Astrocyte of the cerebellum (primary cell): ENCODE measurements around the gene ARHGAP26.
"Not testable (repeated sequence)": the region's sequence is repeated elsewhere in the genome, so short reads cannot be mapped to it uniquely, and the experiment has no call there.

Source experiments
- DNase-seq: peaks from one replicate; pipeline ENCODE4 v3.0.0-alpha.2; 2011; ENCODE audit warnings: low read depth
- H3K4me3 ChIP-seq: 2 replicates; pipeline ENCODE4 v1.5.1; 2011; ENCODE audit warnings: mild to moderate bottlenecking, low read depth, low read length, moderate library complexity
- in situ Hi-C: cut with HindIII; loops from 2 replicates; pipeline ENCODE4 v1.10.0; 2017; ENCODE audit warnings: low sequenced_read_pairs
- TF ChIP-seq, protein P1 (sequence below): IDR thresholded peaks from 2 replicates; pipeline ENCODE4 v1.5.1; 2012; ENCODE audit warnings: low read length, low read depth, moderate library complexity, mild to moderate bottlenecking; ENCODE audit errors: missing control alignments

Gene ARHGAP26

DNA sequence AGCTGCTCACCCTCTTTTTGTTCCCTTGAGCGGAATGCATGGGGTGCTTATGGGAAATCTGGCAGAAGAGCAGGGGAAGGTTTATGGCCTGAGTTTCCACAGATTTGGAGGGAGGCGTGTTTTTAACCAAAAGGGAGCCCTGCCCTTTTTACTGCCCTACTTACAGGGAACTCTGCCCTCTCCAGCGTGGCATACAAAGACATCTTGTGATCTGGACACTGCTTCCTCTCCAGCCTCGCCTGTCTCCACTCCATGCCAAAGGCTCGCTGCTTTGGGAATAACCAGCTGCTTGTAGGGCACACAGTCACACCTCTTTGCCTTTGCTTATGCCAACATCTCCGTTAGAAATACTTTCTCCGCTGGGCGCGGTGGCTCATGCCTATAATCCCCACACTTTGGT lies 314.2 kb downstream of the ARHGAP26 start:
- TF ChIP-seq, protein P1, sequence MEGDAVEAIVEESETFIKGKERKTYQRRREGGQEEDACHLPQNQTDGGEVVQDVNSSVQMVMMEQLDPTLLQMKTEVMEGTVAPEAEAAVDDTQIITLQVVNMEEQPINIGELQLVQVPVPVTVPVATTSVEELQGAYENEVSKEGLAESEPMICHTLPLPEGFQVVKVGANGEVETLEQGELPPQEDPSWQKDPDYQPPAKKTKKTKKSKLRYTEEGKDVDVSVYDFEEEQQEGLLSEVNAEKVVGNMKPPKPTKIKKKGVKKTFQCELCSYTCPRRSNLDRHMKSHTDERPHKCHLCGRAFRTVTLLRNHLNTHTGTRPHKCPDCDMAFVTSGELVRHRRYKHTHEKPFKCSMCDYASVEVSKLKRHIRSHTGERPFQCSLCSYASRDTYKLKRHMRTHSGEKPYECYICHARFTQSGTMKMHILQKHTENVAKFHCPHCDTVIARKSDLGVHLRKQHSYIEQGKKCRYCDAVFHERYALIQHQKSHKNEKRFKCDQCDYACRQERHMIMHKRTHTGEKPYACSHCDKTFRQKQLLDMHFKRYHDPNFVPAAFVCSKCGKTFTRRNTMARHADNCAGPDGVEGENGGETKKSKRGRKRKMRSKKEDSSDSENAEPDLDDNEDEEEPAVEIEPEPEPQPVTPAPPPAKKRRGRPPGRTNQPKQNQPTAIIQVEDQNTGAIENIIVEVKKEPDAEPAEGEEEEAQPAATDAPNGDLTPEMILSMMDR: no peak
- in situ Hi-C loops: no loop called here
- DNase-seq: no peak
- H3K4me3 ChIP-seq: no peak overlapping the region

DNA sequence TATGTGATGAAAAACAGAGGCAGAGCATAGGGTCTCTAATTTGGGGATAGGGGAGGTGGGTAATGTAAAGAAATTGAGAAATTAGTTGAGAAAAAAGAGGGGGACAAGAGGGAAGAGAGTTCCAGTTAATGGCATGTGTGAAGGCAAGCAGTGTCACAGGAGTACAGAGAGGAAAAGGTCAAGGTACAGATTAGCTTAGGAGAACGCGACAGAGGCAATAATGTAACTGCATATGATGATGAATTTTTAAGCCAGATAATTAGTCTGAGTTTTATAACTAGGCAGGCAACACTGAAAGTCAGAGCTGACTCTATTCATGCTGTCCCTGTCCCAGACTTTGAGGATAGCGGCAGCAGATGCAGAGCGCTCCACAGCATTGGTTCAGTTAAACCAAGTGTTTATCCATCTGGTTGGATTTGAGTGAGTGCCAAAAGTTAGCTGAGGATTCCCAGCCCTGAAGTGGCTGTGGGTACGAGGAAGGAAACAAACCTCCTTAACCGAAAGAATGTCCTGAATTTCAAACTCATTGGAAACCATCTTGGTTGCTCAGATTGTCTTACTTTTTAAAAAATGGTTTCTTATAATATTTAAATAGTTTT lies 315.2 kb downstream of the ARHGAP26 start:
- TF ChIP-seq, protein P1: no peak
- DNase-seq: no peak
- in situ Hi-C loops: loop anchor here (5.0 kb wide), 1 partner anchor 43 kb away; no protein-coding TSS in a partner anchor
- H3K4me3 ChIP-seq: no peak overlapping the region

DNA sequence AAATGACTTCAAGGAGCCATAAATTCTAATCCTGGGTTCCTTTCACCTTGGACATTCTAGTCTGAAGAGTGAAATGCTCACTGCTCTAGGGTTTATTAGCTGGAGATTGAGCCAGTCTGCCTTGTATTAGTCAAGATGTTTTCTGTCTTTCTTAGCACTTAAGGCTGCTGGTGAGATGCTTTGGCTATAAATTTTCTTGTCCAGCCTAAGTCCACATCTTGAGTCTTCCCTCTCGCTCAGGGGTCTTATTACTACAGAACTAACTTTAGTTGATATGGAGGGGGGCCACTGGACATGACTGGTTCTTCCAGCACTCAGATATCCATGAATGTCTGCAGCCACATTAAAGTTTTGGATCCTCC lies 316.4 kb downstream of the ARHGAP26 start:
- in situ Hi-C loops: loop anchor here (5.0 kb wide), 1 partner anchor 44 kb away; no protein-coding TSS in a partner anchor
- H3K4me3 ChIP-seq: no peak overlapping the region
- DNase-seq: no peak
- TF ChIP-seq, protein P1: no peak

DNA sequence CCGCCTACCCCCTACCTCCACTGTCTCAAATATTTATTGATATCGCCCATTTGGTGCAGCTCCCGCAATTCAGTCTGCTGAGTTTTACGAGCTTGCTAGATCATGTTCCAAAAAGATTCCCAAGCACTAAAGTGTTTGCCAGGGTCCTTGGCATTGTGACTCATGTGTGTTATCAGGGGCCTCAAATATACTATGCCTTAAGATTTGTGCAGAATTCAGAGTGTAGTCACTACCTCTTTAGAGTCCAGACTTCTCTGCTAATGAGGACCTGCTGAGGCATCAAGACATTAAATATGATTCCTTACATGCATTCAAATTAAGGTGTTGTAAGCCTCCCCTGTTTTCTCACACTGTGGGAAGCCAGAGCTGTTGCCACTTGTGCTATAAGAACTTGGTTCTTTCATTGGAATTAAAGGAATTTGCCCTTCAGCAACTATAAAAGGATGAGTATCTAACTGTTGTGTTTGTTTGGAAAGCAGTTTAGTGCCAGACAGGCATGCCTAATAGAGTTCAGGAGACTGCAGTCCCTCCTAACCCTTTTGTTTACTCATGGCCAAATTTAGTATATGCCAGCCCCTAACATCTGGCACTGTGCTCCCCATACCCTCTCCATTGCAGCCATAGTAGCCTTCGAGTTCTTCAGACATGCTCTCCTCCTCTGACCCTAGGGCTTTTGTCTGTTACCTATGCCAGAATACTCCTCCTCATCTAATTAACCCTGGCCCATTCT lies 316.9 kb downstream of the ARHGAP26 start:
- DNase-seq: peak; percentile 28
- no peak overlapping the region for H3K4me3 ChIP-seq
- in situ Hi-C loops: loop anchor here (5.0 kb wide), 1 partner anchor 45 kb away; no protein-coding TSS in a partner anchor
- TF ChIP-seq, protein P1: no peak

DNA sequence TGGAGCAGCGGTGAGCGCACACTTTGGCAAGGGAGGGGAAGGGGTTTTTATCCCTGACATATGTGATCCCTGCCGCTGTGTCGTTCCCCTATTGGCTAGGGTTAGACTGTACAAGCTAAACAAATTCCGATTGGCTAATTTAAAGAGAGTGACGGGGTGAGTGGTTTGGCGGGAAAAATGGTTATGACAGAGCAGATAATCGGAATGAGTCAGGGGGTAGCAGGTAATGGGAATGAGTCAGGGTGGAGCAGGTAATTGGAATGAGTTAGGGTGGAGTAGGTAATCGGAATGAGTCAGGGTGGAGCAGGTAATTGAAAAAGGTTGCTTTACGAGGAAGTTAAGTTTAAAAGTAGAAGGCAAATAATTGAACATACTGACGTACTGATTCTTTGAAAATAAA lies 318.5 kb downstream of the ARHGAP26 start:
- DNase-seq: not testable (repeated sequence)
- in situ Hi-C loops: loop anchor here (5.0 kb wide), 1 partner anchor 46 kb away; no protein-coding TSS in a partner anchor

DNA sequence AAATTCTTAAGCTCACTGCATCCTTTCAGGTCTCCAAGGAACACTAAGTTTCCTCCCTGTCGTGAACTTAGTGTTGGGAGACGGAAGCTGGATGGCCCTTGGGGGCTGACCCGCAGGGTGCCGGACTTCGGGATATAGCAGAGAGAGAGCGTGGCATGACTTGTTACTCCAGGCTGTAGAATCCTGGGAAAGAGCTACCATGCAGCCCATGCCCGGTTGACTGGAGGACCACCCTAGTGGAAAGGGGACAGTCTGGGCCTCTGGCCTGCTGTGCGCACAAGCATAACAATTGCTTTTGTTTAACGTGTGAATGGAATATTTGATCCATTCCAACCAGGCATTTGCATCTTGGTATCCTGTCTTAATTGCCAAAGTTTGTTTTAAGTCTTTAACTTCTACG lies 319.9 kb downstream of the ARHGAP26 start:
- H3K4me3 ChIP-seq, in situ Hi-C loops, DNase-seq: not testable (repeated sequence)

More for the DNA sequence above, 318.5 kb downstream of the ARHGAP26 start:
- H3K4me3 ChIP-seq: not testable (repeated sequence)

DNA sequence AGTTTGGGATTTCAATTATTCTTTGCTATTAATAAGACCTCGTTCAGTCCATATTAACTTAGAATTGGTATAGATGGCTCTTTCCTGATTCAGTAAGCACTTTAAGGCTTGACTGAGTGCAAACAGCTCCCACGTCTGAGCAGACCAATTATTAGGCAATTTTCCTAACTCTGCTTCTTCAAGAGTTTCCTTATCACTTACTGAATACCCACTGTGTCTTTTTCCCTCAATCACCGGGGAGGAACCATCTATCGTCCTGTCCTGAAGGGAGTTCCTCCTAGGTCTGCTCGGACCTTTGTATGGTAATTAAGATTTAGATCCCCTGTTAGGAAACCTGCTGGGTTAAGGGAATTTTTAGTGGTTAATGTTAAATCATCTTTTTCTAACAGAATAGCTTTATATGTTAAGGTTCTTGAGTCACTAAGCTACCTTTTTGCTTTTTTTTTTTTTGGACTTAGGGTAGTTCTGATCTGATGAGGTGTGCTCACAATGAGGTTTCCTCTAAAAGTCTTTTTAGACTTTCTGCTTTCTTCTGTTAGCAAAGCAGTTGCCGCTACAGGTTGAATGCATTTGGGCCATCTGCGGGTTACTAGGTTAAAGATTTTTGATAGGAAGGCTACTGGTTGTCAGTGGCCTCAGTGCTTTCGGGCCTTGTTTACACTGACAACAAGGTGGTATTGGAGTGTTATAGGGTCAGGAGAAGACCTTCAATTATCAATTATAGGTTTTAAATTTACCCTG lies 322.7 kb downstream of the ARHGAP26 start:
- DNase-seq, H3K4me3 ChIP-seq, in situ Hi-C loops: not testable (repeated sequence)
